Kidney tubule cell (primary cell): ENCODE measurements around the gene CDK14.
A peak's percentile ranks its signal among the peaks of the same experiment; 100 is the strongest.
"Not testable (repeated sequence)": the region's sequence is repeated elsewhere in the genome, so short reads cannot be mapped to it uniquely, and the experiment has no call there.

ENCODE experiments used
- DNase-seq: peaks from one replicate; pipeline ENCODE4 v3.0.0-alpha.2; 2018; ENCODE audit warnings: low spot score

CDK14 gene

DNA sequence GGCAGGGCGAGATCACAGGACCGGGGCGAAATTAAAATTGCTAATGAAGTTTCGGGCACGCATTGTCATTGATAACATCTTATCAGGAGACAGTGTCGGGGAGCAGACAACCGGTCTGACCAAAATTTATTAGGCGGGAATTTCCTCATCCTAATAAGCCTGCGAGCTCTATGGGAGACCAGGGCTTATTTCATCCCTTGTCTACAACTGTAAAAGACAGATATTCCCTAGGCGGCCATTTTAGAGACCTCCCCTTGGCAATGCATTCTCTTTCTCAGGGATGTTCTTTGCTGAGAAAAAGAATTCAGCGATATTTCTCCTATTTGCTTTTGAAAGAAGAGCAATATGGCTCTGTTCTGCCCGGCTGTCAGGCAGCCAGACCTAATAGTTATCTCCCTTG, 198.1 kb downstream of the CDK14 start:
- not testable (repeated sequence) for DNase-seq

DNA sequence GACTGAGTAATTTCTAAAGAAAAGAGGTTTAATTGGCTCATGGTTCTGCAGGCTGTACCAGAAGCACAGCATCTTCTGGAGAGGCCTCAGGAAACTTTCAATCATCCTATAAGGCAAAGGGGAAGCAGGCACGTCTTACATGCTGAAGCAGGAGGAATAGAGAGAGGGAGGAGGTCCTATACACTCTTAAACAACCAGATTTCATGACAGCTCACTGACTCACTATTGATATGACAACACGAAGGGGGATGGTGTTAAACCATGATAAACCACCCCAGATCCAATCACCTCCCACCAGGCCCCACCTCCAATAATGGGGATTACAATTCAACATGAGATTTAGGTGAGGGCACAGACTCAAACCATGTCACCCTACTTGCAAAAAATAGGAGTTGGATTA, 201.5 kb downstream of the CDK14 start:
- DNase-seq: no peak

DNA sequence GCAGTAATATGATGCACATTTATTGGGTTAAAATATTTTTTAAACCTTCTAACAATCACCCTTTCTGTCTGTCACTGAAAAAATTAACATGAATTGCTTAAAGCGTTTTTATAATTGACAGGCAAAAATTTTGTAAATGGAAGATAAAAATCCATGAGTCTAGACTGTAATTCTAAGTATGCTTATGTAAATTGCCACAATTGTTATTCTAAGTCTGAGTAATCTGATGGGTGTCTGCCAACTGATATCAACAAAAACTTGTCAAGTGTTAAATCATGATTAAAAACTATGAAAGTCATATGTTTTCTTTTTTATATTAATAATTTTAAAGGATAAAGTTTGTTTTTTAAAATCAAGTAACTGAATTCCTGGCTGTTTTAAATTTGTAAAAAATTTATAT, 208.2 kb downstream of the CDK14 start:
- no peak for DNase-seq

DNA sequence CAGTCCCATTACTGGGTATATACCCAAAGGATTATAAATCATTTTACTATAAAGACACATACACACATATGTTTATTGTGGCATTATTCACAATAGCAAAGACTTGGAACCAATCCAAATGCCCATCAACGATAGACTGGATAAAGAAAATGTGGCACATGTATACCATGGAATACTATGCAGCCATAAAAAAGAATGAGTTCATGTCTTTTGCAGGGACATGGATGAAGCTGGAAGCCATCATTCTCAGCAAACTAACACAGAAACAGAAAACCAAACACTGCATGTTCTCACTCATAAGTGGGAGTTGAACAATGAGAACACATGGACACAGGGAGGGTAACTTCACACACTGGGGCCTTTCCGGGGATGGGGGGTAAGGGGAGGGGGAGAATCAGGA, 219.4 kb downstream of the CDK14 start:
- not testable (repeated sequence) for DNase-seq

DNA sequence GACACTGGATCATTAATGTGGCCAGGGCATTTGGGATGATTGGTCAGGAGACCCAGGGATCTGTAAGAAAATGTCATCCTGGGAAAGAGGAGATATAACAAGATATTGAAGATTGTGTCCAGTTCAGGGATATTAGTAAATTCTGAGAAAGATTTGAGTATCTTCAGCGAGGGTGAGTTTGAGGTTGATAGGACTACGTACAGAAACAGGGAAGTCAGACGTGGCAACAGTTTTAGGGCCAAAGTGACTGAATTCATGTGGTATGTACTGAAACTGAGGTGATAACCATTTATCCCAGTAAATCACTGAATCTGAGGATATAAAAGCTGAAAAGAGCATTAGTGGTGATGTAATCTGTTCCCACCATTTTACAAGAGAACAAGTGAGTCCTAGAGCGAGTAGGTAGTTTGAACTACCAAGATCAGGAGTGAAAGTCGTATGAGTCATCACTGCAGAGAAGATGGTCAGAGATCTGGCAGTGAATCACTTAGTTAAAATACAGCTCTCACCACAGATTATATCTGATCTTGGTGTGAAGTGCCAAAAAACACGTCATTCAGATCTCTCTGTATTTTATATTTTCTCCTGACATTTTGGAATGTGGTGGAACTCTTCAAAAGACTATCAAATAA, 220.5 kb downstream of the CDK14 start:
- peak; percentile 94 for DNase-seq

DNA sequence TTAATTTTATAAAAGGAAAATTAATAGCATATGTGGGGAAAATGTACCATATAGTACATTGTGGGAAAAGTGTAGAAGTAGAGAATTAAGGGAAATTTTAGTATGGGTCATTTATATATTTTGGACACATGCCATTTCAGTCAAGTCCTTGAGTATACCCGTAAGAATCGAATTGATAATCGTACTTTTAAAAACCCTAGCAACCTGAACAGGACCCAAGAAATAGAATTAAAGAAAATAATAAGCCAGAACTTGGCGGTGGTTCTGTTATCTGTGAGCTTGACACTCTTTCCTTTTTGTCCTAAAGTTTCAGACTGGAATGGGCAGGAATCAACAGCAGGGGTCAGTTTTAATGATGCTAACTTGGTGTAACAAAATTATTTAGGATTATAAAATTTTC, 221.0 kb downstream of the CDK14 start:
- no peak for DNase-seq

DNA sequence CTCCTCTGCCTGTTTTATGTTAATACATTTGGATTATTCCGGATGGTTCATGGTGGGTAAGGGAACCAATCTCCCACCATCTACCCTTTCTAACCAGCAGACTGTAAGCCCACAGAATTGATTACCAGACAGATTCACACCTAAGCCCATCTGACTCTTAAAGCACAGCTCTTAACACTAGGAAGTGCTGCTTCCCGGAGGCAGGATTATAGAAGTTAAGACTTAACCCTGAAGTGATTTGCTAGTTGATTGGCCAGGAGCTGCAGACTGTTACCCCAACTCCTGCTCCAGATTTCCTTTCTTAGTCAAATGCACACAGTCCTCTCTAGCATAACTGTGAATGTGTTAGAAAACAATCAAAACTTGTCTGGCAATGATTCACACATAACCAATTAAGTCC, 221.7 kb downstream of the CDK14 start:
- no peak for DNase-seq

DNA sequence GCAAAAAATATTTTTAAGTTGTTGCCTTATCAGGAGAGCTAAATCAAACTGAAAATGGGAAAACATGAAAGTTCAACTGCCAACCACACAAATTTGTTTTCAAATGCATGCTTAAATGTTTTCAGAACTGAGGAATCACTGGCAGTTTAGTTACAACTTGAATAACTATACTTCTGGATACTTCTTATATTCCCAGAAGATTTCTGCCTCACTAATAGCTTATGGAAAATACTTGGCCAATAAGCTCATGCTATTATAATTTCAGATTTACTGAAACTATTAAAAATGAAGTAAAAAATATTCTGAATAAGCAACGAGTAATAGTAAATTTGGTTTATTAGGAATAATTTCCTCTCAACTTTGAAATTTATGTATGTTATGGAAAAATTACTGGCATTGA, 222.2 kb downstream of the CDK14 start:
- DNase-seq: no peak

DNA sequence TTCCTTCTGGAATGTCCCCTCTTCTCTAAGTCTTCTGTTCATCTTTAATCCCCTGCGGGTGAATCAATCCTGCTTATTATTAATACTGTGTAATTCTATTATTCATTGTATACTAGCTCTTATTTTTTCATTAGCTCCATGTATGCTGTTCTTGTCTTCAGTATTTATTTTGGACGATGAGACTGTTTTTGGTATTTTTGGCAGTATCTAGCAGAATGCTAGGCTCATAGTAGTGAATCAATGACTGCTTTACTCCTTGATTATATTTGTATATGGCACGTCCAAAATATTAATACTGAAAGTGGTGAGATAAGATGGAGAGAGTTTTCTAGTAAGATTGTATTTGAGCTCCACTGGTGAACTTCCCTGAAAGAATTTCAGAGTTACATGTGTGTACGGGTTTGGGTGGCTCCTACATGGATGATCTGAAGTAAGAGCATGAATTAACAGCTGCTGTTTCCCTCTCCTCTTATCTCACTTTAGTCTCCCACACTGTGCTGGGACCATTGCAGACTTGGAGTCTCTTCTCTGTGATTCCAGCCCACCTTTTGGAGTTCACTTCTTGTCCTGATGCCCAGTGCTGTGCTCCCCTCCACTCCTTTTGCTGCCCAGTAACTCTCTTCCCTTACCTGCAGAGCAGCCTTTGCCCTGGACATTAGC, 226.0 kb downstream of the CDK14 start:
- DNase-seq: no peak

DNA sequence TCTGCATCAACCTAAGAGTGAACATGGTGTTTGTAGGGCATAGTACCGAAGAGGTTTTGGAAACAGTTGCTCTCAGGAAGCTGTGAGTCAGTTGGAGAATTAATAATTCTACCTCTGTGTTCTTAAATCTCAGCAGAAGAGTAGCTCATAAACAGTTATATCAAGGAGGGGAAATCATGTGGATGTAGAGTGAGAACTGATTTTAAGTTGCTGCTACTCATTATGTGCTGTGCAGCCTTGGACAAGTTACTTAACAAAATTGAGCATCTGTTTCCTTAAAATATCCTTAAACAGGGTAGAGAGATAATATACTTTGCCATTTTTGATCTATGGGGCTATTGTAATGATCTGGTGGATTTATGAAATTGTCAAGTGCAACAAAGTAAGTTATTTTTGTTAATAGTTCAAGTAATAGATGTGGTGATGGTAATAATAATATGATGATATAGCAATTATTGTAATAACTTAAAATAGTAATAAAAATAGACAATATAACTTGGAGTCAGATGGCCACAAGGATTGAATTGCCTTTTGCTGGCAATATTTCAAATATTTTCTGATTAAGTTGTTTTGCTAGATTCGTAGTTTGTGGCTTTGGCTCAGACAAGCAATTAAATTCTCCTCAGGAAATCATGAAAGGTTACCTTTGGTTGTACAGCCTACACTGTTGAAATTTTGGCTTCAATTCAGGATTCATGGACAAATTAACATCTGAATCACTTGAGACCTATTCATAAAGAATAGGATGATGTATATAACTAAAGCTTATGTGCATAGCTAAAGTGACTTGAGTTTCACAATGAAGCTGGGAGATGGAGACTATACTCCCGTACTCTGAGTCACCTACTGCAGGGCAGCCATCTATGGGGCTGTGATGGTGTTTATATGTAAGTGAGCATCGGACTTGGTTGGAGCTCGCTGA, 228.5 kb downstream of the CDK14 start:
- peak; percentile 35 for DNase-seq

DNA sequence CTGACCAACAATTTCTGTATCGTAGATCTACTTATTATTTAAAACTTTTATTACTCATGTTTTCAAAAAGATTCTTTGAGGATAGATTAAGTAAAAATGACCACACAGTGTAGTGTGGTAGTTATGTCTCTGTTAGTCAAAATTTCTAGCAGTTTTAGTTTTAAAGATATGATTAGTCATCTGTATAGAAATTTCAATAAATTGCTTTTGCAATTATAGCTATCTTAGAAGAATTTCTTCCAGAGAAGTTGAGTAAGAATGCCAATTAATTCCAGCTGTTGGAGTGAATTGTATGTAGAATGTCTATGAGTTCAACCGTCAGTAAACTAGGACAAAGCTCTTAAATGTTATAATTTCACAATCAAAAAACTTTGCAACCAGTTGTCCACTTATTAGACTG, 229.7 kb downstream of the CDK14 start:
- DNase-seq: no peak

DNA sequence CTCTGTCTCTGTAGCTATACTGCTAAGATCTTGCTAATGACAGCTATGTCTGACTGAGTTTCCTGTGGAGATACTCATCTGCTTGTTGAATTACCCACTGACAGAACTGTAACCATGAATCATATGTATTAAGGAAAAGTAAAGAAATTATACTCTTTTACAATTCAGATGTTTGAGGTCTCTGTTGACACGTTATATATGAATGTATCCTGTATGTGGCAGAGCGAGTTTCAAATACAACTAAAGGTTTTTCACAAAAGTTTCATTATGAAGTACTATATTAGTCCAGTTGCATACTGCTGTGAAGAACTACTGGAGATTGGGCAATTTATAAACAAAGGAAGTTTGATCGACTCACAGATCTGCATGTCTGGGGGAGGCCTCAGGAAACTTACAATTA, 232.5 kb downstream of the CDK14 start:
- no peak for DNase-seq

DNA sequence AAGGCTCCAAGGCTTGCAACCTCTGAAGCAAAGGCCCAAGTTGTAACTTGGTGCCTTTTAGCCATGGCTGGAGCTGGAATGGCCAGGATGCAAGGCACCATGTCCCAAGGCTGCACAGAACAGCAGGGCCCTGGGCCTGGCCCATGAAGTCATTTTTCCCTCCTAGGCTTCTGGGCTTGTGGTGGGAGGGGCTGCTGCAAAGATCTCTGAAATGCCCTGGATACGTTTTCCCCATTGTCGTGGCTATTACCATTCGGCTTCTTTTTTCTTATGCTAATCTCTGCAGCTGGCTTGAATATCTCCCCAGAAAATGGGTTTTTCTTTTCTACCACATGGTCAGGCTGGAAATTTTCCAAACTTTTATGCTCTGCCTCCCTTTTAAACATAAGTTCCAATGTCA, 234.2 kb downstream of the CDK14 start:
- no peak for DNase-seq

DNA sequence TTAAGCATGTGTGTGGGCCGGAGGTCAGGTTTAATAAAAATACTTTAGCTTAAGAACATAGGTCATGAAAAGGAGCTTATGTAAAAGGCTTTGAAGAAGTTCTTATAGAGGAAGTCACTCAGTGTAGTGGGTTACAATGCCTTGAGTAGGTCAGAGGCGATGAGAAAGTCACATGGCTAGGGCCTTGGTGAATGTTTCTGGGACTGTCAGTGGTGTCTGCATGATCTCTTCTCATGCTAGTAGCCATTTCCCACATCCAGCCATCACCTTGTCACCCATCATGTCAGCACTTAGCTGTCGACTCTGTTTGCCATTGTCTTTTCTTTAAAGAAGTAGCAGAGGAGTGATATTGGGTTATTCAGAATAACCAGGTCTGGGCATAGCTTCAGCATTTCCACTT, 236.6 kb downstream of the CDK14 start:
- no peak for DNase-seq

DNA sequence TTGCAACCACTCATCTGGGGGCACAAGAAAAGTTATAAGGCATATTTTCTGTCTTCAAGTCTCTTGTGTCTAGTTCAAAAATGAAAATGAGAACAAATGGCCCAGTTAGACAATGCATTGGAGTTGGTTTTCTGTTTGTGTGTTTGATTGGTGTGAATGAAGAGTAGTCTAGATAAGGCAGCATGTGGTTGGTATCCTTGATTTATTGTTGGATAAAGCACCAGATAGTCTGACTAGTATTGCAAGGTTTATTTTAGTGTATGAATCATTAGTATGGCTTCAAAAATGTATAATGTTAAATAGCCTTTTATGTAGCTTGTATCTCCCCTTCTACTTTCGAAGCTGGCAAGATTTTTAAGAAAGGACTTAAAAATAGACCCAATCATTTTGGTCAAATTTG, 237.3 kb downstream of the CDK14 start:
- DNase-seq: no peak

DNA sequence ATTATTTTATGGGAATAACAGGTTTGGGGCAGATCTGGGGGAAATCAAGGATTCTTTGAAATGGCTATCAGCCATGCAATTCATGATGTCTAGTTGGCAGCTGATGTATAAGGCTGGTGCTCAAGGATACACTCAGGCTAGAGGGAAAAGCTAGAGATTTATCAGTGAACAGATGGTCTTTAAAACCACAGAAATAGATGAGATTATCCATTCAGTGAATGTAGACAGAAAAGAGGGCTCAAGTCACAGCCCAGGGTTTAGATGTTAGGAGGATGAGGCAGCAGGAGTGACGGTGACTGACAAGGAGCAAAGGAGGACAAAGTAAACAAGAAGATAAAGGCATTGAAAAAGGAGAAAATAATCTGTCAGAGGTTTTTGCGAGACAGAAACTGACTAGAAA, 238.7 kb downstream of the CDK14 start:
- DNase-seq: no peak

DNA sequence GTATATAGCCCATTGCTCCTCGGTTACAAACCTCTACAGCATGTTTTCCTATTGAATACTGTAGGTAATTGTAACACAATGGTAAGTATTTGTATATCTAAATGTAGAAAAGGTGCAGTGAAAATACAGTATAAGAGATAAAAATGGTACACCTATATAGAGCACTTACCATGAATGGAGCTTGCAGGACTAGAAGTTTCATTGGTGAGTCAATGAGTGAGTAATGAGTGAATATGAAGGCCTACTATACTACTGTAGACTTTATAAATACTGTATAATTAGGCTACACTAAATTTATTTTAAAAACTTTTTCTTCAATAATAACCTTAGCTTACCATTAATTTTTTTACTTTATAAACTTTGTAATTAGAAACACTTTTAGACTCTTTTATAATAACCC, 239.7 kb downstream of the CDK14 start:
- DNase-seq: no peak

DNA sequence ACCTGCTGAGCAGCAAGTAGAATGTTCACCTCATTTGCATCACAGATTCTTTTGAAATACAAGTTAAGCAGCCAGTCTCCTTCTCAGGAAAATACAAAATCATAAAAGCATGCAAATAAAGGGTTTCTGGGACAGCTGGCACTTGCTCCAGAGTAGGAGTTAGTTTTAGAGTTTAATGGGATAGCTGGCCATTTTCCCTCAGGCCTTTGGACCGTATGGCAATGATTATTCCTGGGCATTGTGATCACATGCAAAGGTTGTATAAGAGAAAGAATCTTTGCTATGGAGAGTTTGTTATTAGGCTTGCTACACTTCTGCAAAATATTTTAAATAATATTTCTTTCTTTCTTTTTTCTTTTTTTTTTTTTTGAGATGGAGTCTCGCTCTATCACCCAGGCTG, 240.8 kb downstream of the CDK14 start:
- DNase-seq: no peak

DNA sequence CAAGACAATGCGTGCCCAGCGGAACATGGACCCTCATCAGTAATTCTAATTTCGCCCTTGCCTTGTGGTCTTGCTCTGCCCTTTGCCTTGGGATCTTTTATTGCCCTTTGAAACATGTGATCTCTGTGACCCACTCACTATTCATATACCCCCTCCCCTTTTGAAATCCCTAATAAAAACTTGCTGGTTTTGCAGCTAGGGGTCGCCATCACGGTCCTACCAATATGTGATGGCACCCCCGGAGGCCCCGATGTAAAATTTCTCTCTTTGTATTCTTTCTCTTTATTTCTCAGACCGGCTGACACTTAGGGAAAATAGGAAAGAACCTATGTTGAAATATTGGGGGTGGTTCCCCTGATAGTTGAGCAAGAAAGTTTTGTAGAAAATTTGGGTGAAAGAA, 242.7 kb downstream of the CDK14 start:
- DNase-seq: no peak

DNA sequence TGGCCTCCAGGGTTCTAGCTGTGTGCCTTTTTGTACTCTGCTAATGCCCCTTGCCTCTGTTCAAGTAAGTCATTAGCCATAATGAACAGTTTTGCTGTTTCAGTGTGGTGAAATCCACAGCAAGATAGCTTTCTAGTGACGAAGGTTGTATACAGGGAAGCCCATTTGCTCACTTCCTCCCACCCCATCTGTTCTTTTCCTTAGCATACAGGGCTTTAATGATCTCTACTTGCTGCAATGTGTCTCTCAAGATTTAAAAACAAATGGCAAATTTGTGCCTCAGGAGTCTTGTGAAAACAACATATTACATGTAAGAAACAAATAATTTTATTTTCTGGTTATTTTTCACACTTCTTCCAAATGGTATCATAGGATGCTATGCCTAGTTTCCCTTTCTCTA, 243.2 kb downstream of the CDK14 start:
- no peak for DNase-seq

DNA sequence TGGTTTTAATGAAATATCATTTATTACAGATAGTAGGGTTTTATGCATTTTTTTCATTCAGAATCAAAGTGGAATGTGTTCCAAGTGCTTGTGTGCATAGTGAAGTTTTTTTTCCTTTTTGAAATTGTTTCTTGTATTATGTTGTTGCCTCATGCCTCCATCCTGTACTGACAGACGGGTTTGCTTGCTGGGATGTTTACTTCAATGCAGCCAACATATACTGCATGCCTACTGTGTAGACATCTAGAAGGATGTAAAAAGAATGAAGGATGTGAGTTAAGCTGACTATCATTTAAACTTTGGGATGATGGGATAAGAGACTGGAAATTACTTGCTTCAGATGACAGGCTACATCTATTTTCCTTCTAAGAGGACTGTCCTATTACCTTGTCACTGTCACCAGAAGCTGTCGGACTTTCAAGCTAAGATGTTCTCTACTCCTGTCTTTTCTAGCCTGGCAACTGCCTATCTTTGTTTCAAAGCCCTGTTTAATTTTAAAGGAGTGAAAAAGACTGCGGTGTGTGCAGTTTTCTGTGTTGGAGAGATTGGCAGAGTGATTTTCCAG, 243.7 kb downstream of the CDK14 start:
- no peak for DNase-seq

DNA sequence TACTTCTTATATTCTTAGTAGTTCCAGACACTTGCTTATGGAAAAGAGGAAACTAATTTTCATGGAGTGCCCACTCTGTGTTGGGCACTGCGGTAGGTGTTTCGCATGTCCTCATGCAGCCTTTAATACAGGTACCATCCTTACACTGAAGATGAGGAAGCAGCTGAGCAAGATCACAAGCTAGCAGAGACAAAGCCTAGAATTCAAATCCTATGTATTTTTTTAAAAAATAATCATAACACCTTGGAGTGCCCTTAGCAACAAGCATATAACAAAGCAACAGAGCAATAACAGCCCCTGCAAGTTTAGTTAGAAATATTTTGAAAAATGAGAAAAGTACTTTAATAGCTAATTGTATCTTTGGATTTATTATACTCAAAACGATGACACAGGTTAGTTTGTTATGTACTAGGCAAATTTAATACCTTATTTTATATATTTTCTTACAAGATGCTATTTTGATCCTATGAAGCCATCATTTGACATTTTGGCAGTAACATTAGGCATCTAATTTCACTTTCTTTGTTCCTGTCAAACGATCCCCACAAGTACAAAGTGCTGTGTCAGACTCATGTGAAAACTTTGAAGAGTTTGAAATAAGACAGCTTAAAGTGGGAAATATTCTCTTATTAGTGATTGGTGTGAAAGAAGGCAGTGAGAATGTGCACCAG, 245.8 kb downstream of the CDK14 start:
- DNase-seq: no peak
